Duodenal mucosa (tissue), 2 donors: ENCODE data around the gene TMEM61.

Experiments used
- H3K27ac ChIP-seq: one replicate; pipeline ENCODE4 v1.7.0; 2013; ENCODE audit warnings: low read depth, low read length
- H3K27me3 ChIP-seq, 2 donors: one replicate each; pipeline ENCODE4 v1.7.0; 2013; ENCODE audit warnings: low read length in 2 of 2, control low read depth in 1 of 2; ENCODE audit not compliant: insufficient read depth in 2 of 2, control insufficient read depth in 1 of 2
- H3K36me3 ChIP-seq, 2 donors: one replicate each; pipeline ENCODE4 v1.7.0; 2013; ENCODE audit warnings: low read length in 2 of 2, control low read depth in 1 of 2; ENCODE audit not compliant: insufficient read depth in 2 of 2, control insufficient read depth in 1 of 2
- H3K4me1 ChIP-seq, 2 donors: one replicate each; pipeline ENCODE4 v1.7.0; 2013; ENCODE audit warnings: low read length in 2 of 2, control low read depth in 1 of 2; ENCODE audit not compliant: insufficient read depth in 2 of 2, control insufficient read depth in 1 of 2
- H3K4me3 ChIP-seq, 2 donors: one replicate each; pipeline ENCODE4 v1.7.0; 2013; ENCODE audit warnings: low read length in 2 of 2, low read depth in 1 of 2
- H3K9ac ChIP-seq, 2 donors: one replicate each; pipeline ENCODE4 v1.7.0; 2013; ENCODE audit warnings: low read length in 2 of 2, low read depth in 1 of 2
- H3K9me3 ChIP-seq, 2 donors: one replicate each; pipeline ENCODE4 v1.7.0; 2013; ENCODE audit warnings: low read length in 2 of 2, control low read depth in 1 of 2; ENCODE audit not compliant: control insufficient read depth in 1 of 2

Gene TMEM61

GRCh38 chr1:54973205-54973921, 7.1 kb upstream of the TMEM61 start:
- Histone ChIP-seq H3K9ac (no peak overlapping the region), H3K4me1 (peaks cover 15 to 16% of the 10 kb centered on the region in 2 donors), H3K9me3 (no peaks in the 10 kb centered on the region), H3K4me3 (no peak overlapping the region), H3K27ac (no peak overlapping the region), H3K36me3 (no peaks in the 10 kb centered on the region), H3K27me3 (peaks cover 0 to 3% of the 10 kb centered on the region in 2 donors)

DNA sequence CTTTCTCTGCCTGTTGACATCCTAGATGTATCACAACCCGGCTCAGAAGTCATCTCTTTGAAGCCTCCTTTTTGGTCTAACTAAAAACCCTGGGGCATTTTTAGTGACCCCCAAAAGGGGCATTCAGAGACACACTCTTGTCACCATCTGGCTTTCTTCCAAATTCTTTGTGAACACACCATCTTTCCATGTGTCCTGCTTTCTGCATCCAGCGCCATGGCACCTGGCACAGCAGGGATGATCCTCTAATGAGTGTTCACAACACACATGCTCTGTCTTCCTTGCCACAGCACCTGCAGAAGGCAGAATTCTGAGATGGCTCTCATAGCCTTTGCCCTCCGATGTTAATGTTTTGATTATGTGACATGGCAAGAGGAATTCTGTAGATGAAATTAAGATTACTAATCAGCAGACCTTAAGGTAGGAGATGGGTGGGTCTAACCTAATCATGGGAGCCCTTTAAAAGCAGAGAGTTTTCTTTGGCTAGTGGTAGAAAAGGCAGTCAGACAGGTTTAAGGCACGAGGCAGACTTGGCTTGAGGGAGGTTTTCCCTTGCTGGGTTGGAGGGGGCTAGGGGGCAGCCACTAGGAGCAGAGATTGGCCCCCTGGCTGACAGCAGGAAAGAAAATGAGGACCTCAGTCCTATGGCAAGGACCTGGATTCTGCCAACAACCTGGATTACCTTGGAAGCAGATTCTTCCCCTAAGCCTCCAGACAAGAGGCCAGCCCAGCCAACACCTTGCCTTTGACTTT, 4.9 kb upstream of the TMEM61 start:
- Histone ChIP-seq H3K36me3 (no peaks in the 10 kb centered on the region), H3K27ac (no peak overlapping the region), H3K27me3 (peaks cover 3 to 8% of the 10 kb centered on the region in 2 donors), H3K9me3 (no peaks in the 10 kb centered on the region), H3K4me3 (no peak overlapping the region), H3K9ac (no peak overlapping the region), H3K4me1 (peaks cover 20 to 24% of the 10 kb centered on the region in 2 donors)

- Histone ChIP-seq H3K36me3 (no peaks in the 10 kb centered on the region), H3K27ac (no peak overlapping the region), H3K9me3 (no peaks in the 10 kb centered on the region), H3K9ac (no peak overlapping the region), H3K4me3 (no peak overlapping the region), H3K27me3 (peaks cover 3 to 12% of the 10 kb centered on the region in 2 donors), H3K4me1 (peaks cover 12 to 14% of the 10 kb centered on the region in 2 donors)
Measured at GRCh38 chr1:54976747-54977146, 3.7 kb upstream of the TMEM61 start.

DNA sequence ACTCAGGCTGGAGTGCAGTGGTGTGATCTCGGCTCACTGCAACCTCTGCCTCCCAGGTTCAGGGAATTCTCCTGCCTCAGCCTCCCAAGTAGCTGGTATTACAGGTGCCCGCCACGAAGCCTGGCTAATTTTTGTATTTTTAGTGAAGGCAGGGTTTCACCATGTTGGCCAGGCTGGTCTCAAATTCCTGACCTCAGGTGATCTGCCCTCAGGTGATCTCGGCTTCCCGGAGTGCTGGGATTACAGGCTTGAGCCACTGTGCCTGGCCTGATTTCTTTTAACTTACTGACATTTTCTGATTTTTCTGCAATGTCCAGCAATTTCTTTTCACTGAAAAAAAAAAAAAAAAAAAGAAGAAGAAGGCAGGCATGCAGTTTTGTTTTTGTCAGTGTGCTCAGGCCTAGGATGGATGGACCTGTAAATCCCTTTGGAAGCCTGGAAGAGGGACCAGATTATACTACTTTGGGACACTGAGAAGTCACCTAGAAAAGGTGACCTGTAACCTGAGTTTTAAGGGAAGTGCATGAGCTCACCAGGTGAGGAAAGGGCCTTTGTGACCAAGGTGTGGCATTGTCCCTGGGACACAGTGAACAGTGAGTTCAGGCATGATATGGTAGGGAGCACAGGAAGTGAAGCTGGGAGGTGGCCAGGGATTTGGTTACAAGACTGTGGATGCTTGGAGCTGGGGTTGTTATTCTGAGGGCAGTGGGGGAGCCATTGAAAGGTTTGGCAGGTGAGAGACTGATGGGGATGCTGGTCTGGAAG, 2.7 kb upstream of the TMEM61 start:
- Histone ChIP-seq H3K27me3 (peaks cover 0 to 12% of the 10 kb centered on the region in 2 donors), H3K4me1 (peaks cover 12 to 14% of the 10 kb centered on the region in 2 donors), H3K9ac (no peak overlapping the region), H3K36me3 (no peaks in the 10 kb centered on the region), H3K4me3 (no peak overlapping the region), H3K27ac (no peak overlapping the region), H3K9me3 (no peaks in the 10 kb centered on the region)

DNA sequence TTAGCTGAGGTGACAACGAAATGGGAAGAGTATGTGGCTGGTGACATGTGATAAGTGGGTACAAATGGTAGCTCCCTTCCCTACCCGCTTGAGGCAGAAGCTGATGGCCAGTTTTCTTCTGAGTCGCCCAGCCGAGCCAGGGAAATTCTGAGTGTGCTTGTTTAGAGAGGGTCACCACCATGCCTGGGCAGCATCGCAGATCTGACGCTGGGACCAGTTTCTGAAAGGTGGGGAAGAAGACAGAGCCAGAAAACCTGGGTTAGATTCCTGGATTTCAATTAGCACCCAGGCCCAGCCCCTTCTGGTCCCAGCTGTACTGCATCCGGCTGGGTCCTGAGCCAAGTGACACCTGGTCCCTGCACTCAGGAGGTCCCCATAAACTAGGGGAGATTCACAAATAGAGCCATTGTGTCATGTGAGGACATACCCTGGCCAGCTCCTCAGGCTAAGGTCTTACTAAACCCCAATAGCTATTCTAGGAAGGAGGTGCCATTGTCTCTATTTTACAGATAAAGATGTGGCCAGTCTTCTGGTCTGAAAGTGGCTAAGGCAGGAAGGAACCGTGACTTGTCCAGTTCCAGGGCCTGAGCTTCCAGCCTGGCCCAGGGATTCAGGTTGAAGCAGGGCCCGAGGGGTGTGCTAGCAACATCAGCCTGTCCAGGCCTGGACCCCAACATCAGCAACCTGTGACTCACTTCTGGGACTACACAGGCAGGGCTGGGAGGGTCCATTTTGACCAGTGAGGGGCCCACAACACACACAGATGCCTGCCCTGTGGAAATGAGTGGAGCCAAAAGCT, 1.7 kb upstream of the TMEM61 start:
- H3K9me3 ChIP-seq = no peaks in the 10 kb centered on the region
- H3K27me3 ChIP-seq = peaks cover 0 to 12% of the 10 kb centered on the region in 2 donors
- no peaks in the 10 kb centered on the region for H3K36me3 ChIP-seq
- no peak overlapping the region for H3K27ac ChIP-seq
- H3K4me3 ChIP-seq = no peak overlapping the region
- H3K4me1 ChIP-seq = peaks cover 8 to 14% of the 10 kb centered on the region in 2 donors
- H3K9ac ChIP-seq = no peak overlapping the region

GRCh38 chr1:54979327-54979891, 1.0 kb upstream of the TMEM61 start:
- Histone ChIP-seq H3K4me1 (peaks cover 8 to 14% of the 10 kb centered on the region in 2 donors), H3K9me3 (no peaks in the 10 kb centered on the region), H3K9ac (no peak overlapping the region), H3K27ac (no peak overlapping the region), H3K27me3 (peaks cover 0 to 12% of the 10 kb centered on the region in 2 donors), H3K4me3 (no peak overlapping the region), H3K36me3 (no peaks in the 10 kb centered on the region)

GRCh38 chr1:54980046-54980527, 341 bp upstream of the TMEM61 start:
- Histone ChIP-seq H3K4me1 (peaks cover 8 to 14% of the 10 kb centered on the region in 2 donors), H3K27ac (no peak overlapping the region), H3K9me3 (no peaks in the 10 kb centered on the region), H3K27me3 (peaks cover 0 to 12% of the 10 kb centered on the region in 2 donors), H3K4me3 (peak overlapping the region; percentile 40 to 51), H3K9ac (peak overlapping the region in 1 of 2 donors; percentile 48), H3K36me3 (no peaks in the 10 kb centered on the region)

- H3K4me3 ChIP-seq = no peak overlapping the region
- no peak overlapping the region for H3K9ac ChIP-seq
- H3K4me1 ChIP-seq = peaks cover 8 to 14% of the 10 kb centered on the region in 2 donors
Measured at GRCh38 chr1:54981466-54981865, 1.0 kb downstream of the TMEM61 start.

DNA sequence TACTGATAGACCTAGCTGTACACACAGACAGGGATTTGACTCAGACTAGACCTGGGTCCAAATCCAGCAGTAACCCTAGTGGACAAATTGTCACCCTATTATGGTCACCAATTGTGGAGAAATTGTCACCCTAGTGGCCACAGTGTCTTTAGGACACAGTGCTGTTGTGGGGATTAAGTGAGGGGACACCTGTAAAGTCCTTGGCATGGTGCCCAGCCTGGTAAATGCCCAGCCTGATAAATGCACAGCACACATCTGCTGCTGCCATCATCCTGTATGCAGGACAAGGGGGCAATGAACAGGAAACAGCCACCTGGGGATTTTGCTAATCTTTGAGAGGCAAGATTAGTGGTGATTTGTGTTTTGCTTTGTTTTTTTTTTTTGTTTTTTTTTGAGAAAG, 2.3 kb downstream of the TMEM61 start:
- peaks cover 8 to 14% of the 10 kb centered on the region in 2 donors for H3K4me1 ChIP-seq
- H3K9ac ChIP-seq = no peak overlapping the region
- peaks cover 0 to 12% of the 10 kb centered on the region in 2 donors for H3K27me3 ChIP-seq
- no peak overlapping the region for H3K27ac ChIP-seq
- H3K4me3 ChIP-seq = no peak overlapping the region
- no peaks in the 10 kb centered on the region for H3K9me3 ChIP-seq
- H3K36me3 ChIP-seq = no peaks in the 10 kb centered on the region

More at GRCh38 chr1:54981466-54981865, 1.0 kb downstream of the TMEM61 start:
- Histone ChIP-seq H3K27me3 (peaks cover 0 to 12% of the 10 kb centered on the region in 2 donors), H3K9me3 (no peaks in the 10 kb centered on the region), H3K36me3 (no peaks in the 10 kb centered on the region), H3K27ac (no peak overlapping the region)
